COLO829 (cell line): ENCODE measurements around the gene ADNP2.
A peak's percentile ranks its signal among the peaks of the same experiment; 100 is the strongest.
"Not testable (repeated sequence)": the region's sequence is repeated elsewhere in the genome, so short reads cannot be mapped to it uniquely, and the experiment has no call there.

Source experiments
- DNase-seq: peaks from one replicate; pipeline ENCODE4 v3.0.0; 2012; ENCODE audit warnings: low spot score

ADNP2 gene

GRCh38 chr18:80145196-80145804 is 36.2 kb downstream of the ADNP2 start:
- DNase-seq = no peak

DNA sequence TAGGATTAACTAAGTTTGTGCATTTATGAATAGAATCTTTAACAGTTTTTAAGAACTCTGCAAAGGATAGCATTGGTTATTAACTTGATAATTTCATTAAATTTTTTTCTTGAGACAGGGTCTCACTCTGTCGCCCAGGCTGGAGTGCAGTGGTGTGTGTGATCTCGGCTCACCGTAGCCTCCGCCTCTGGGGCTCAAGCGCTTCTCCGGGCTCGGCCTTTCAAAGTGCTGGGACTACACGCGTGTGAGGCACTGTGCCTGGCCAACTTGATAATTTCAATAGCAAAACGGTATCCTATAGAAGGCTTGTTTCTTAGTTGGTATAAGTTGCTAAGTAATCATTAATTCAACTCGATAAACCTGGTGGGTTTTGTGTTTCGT is 38.0 kb downstream of the ADNP2 start:
- no peak for DNase-seq

- no peak for DNase-seq
Measured at GRCh38 chr18:80147418-80148325, 38.6 kb downstream of the ADNP2 start.

DNA sequence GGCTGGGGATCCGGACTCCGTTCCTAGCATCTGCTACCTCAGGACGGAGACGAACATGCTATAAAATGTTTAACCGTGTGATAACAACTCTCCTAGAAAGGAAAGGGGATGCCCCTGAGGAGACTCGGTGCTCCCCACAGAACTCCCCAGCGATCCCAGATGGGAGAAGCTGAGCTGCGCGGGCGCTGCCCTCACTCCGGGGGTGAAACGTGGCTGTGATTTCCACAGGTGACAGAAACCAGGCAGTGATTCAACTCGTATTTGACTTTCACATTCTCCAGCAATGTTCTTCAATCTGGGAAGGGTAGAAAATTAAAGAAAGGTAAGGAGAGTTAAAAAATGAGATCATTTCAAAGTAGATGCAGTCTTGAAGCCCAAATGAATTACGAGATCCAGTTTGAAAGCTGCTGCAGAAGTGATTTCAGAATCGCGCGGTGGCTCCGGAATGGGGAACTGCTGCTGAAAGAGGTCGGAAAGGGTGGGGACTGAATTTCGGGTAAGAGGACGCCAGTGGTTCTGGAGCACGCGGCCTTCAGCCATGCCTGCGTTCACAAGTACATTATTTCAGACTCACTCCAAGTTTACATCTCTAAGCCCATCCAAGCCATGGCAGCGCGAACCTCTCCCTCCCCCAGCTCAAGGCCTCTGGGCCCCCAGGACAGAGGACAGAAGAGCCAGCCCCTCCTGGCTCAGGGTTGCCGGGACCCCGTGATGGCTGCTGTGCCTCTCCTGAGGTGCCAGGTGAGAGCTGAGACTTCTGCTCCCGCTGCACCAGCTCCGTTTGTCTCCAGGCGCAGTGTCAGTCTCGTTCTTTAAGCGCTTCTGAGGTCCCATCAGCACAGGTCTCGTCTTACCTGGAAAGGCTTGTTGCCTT is 39.5 kb downstream of the ADNP2 start:
- no peak for DNase-seq

- no peak for DNase-seq
Measured at GRCh38 chr18:80149667-80150066, 40.6 kb downstream of the ADNP2 start.

- no peak for DNase-seq
Measured at GRCh38 chr18:80154293-80154692, 45.2 kb downstream of the ADNP2 start.

DNA sequence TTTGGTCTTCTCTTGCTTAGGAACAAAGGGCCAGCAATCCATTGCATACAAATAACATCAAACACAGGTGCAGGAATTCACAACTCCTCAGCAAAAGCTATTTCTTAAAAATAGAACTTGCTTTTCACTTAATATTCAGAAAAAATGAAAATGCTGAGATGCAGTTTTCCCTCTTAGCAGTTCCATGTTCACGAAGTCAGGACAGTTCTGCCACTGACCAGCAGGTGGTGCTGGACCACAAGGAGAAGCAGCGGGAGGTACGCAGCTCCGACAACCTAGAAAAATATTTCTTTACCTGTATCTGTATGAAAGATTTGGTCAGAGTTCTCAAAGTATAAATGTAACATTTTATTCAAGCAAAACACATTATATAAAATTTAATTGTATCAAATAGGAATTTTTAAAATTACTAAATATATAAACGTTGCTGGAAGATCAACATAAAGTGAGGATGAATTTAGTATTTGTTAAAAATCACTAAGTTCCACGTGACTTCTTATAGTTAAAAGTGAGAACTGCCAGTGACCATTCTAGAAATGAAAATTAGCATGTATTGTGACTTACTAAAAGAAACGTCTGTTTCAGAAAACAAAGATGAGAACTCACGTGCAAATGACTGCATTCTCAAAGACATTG is 48.8 kb downstream of the ADNP2 start:
- peak; percentile 40 for DNase-seq

- DNase-seq = no peak
Measured at GRCh38 chr18:80158365-80158764, 49.3 kb downstream of the ADNP2 start.

- DNase-seq = no peak
Measured at GRCh38 chr18:80159713-80160636, 50.9 kb downstream of the ADNP2 start.

GRCh38 chr18:80161781-80162417 is 52.8 kb downstream of the ADNP2 start:
- no peak for DNase-seq

GRCh38 chr18:80163183-80163582 is 54.1 kb downstream of the ADNP2 start:
- DNase-seq = no peak

DNA sequence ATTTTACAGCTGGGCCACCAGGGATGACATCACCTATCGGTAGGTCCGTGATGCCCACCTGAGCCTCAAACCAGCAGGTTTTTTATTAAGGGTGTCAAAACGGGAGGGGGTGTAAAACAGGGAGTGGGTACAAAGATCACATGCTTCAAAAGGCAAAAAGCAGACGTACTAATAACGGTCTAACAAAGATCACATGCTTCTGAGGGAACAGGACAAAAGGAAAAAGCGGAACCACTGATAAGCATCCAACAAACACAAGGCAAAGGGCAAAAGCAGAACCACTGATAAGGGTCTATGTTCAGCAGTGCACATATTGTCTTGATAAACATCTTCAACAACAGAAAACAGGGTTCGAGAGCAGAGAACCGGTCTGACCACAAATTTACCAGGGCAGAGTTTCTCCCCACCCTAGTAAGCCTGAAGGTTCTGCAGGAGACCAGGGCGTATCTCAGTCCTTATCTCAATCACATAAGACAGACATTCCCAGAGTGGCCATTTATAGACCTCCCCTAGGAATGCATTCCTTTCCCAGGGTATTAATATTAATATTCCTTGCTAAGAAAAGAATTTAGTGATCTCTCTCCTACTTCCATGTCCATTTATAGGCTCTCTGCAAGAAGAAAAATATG is 55.8 kb downstream of the ADNP2 start:
- DNase-seq = not testable (repeated sequence)

DNA sequence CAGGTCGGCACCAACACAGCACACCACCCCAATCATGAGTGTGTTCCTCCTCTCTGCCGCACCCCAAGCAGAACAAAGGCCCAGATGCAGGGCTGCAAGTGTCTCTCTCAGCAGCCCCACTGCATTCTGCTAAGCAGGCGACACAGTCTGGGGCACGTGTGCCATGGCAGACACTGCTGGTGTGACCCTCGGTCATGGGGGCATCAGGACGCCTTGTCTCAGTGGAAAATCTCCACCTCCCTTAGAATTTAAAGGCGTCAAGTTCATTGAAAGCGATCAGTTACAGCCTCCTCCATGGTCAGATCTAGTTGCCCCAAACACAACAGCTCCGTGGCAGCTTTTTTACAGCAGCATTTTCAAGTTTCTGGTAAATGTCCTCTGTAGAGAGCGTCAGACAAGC is 57.2 kb downstream of the ADNP2 start:
- DNase-seq = no peak

GRCh38 chr18:80166725-80167124 is 57.7 kb downstream of the ADNP2 start:
- no peak for DNase-seq

- no peak for DNase-seq
Measured at GRCh38 chr18:80167331-80167730, 58.3 kb downstream of the ADNP2 start.

- no peak for DNase-seq
Measured at GRCh38 chr18:80167931-80168330, 58.9 kb downstream of the ADNP2 start.

DNA sequence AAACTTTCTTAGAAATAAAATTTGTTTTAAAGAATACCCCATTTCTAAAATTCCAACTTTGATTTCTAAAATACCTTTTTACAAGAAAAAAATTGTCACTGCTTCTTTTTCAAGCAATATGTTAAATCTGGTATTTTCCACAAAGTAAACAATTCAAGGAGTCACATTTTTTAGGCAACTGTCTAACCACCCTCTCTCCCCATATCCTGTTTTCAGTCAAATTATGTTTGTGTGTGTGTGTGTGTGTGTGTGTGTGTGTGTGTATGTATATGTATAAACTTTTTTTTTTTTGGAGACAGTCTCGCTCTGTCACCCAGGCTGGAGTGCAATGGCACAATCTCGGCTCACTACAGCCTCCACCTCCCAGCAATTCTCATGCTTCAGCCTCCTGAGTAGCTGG is 59.3 kb downstream of the ADNP2 start:
- DNase-seq = no peak

DNA sequence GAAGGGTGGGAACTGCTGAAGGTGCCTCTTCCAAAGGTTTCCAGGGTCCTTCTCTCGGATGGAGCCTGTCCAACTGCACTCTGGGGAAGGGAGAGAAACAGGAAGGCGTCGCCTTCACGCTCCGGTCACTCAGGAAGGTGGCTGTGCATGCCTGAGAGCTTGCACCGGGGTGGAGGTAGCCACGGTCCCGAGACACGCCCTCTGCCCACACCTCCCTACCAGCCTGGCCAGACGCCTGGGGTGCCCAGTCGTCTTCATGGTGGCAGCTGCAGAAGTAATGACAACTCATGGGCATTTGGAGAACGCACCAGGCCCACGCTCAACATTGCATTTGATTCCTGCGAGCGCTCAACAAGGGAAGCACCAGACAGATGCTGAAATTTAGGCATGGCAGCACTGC is 59.9 kb downstream of the ADNP2 start:
- no peak for DNase-seq

DNA sequence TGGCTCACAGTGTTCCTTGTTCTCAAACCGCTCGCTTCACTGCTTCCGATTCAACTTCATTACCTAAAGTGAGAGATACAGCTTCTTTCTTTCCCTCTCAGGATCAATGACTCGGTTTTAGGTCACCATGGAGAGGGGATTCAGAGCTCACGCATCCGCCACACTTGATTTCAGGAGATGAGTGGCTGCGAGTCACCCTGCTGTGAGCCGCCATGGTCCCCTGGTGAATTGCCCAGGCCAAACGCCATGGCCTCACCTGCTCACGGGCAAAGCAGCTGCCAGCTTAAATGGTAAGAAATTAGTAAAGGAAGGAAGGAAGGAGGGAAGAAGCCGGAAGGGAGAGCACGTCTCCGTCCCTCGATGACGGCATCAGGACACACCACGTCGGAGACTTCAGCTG is 60.5 kb downstream of the ADNP2 start:
- no peak for DNase-seq

GRCh38 chr18:80170395-80171053 is 61.5 kb downstream of the ADNP2 start:
- DNase-seq = no peak
